Germinal center (tissue), 1 donor: ENCODE data around the gene TUG1.

ENCODE experiments used
- DNase-seq: peaks from one replicate; pipeline ENCODE4 v3.0.0; 2012; ENCODE audit warnings: mixed read lengths, low spot score

Gene TUG1

DNA sequence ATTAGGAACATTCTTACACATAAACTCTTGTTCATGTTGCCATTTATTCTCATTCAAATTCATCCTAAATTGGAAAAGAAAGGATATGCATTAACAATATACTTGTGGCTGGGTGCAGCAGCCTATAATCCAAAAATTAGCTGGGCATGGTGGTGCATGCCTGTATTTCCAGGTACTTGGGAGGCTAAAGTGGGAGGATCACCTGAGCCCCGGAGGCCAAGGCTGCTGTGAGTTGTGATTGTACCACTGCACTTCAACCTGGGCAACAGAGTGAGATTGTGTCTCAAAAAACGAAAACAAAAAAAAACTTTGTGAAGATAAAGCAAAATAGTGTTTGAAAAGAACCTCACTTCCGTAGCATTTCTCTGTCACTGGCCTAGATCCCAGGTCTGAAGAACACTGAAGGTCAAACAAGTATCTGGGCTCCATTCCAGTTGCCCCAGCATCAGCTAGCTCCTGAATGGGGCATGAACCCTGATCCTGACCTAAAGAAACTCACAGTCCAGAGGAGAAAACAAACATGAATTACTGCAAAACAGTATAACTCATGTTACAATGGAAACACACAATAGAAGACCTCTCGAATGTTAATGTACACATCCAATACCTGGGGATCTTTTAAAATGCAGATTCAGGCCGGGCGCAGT lies 32.2 kb downstream of the TUG1 start:
- no peak for DNase-seq

DNA sequence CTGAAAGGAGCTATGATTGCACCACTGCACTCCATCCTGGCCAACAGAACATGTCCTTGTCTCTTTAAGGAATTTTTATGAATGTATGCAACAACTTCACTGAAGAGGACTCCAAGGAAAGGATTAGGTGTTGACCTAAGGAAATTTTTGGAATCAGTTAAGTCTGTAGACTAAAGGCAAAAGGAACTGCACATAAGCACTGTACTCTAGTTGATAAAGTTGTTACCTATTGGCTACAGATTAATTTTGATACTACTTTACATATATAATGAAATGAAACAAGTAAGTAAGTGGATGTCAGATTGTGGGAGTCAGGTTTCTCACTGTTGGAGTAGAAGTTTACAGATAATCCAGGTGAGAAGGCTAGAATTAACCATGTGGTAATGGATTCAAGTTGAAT lies 36.5 kb downstream of the TUG1 start:
- no peak for DNase-seq

DNA sequence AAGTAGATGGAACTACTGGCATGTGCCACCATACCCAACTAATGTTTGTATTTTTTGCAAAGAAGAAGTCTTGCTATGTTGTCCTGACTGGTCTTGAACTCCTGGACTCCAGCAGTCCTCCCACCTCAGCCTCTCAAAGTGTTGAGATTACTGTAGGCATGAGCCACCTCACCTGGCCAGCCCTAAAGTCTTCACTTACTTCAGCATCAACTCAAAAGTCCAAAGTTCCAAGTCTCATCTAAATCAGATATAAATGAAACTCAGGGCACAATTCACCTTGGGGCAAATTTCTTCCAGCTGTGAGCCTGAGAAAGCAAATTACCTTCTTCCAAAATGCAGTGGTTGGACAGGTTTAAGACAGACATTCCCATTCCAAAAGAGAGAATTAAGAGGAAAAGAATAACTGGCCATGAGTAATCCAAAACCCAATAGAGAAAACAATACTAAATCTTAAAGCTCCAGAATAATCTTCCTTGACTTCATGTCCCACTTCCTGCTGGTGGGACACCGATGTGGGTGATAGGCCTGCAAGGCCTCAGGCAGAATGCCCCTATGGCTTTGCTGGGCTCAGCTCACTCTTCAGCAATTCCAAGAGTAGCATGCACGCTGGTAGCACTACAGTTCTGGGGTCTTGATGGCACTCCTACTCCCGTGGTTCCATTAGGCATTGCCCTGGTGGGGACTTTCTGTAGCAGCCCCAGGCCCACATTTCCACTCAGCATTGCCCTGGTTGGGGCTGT lies 50.3 kb downstream of the TUG1 start:
- no peak for DNase-seq

DNA sequence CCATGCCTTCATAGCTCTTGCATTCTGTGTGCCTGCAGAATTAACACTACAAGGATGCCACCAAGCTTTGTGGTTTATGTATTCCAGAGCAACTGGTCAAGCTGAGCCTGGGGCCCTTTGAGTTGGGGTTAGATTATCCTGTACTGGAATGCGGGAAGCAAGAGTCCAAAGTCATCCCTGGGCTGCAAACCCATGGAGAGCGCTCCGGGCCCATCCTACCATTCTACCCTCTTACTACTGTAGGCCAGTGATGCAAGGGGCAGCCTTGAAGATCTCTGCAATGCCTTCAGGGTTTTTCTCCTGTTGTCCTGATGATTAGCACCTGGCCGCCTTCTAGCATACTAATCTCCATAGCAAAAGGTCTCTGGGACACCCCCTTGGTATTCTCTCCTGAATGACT lies 51.3 kb downstream of the TUG1 start:
- no peak for DNase-seq

DNA sequence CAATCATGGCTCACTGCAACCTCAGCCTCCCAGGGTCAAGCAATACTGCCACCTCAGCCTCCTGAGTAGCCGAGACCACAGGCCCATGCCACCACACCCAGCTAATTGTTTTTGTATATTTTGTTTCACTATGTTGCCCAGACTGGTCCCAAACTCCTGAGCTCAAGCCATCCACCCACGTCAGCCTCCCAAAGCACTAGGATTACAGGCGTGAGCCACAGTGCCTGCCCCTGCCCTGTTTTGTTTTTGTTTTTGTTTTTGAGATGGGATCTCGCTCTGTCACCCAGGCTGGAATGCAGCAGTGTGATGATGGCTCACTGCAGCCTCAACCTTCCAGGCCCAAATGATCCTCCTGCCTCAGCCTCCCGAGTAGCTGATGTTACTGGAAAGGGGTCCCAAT lies 53.5 kb downstream of the TUG1 start:
- DNase-seq: no peak
